ENCODE data around the gene KCNQ1. TPM values are rescaled to one million over a fixed set of nuclear protein-coding genes. Genes with fewer than 3 reads are reported as not detected.

Gene KCNQ1
- total RNA-seq, 1 experiment from 2014 or later: not detected

- BruUV-seq (replicated peaks): no TSS peak
- CTCF ChIA-PET: no interaction called here
- H3K9me2 ChIP-seq (ENCODE audit: insufficient read depth): no peaks in the 10 kb centered on the region
- H4K20me1 ChIP-seq (ENCODE audit: insufficient read depth): no peaks in the 10 kb centered on the region
- H3K27ac ChIP-seq: no peak overlapping the region
- POLR2A ChIA-PET (ENCODE audit: unreplicated experiment): interaction anchor here (0.6 kb wide), 1 partner anchor 15 kb away, joined by 3 read pairs; no protein-coding TSS in a partner anchor
- TF ChIP-seq EZH2 (IDR thresholded peaks at IDR 0.05; ENCODE audit: low read depth) (no peak), CTCF (conservative IDR thresholded peaks at IDR 0.05) (no peak)
- H3F3A ChIP-seq (ENCODE audit: insufficient read depth, low read depth): 0 out of 2 replicates have a peak, but pooled peaks cover 3% of the 10 kb centered on the region
- no peak for DNase-seq
- intact Hi-C loops (cut with micrococcal nuclease; ENCODE audit: unreplicated experiment): loop anchor here (5.0 kb wide), 1 partner anchor 59 kb away; the partner anchor contains the start of gene CDKN1C
- no peaks in the 10 kb centered on the region for H3K27me3 ChIP-seq (ENCODE audit: insufficient read depth, low read depth)
- H3K4me1 ChIP-seq (replicated peaks; ENCODE audit: insufficient read depth): peaks cover 19% of the 10 kb centered on the region
- no peaks in the 10 kb centered on the region for H3K79me2 ChIP-seq (ENCODE audit: low read depth)
- no peak overlapping the region for H3K4me2 ChIP-seq
- H2AFZ ChIP-seq: no peak overlapping the region
- 0 out of 2 replicates have a peak, but pooled peaks cover 3% of the 10 kb centered on the region for H3K9me3 ChIP-seq (ENCODE audit: insufficient read depth, low read depth)
- no peaks in the 10 kb centered on the region for H3K36me3 ChIP-seq (ENCODE audit: low read depth)
- no peak overlapping the region for H3K4me3 ChIP-seq
Measured at GRCh38 chr11:2828585-2829330, 383.9 kb downstream of the KCNQ1 start.

GRCh38 chr11:2830030-2830812, 385.4 kb downstream of the KCNQ1 start:
- H3K9me3 ChIP-seq (ENCODE audit: insufficient read depth, low read depth): 0 out of 2 replicates have a peak, but pooled peaks cover 3% of the 10 kb centered on the region
- ChIA-PET POLR2A (ENCODE audit: unreplicated experiment) (no interaction called here), CTCF (no interaction called here)
- no peaks in the 10 kb centered on the region for H3K36me3 ChIP-seq (ENCODE audit: low read depth)
- no peaks in the 10 kb centered on the region for H3K79me2 ChIP-seq (ENCODE audit: low read depth)
- intact Hi-C loops (cut with micrococcal nuclease; ENCODE audit: unreplicated experiment): no loop called here
- no peak for DNase-seq
- TF ChIP-seq CTCF (conservative IDR thresholded peaks at IDR 0.05) (no peak), EZH2 (IDR thresholded peaks at IDR 0.05; ENCODE audit: low read depth) (no peak)
- no peaks in the 10 kb centered on the region for H4K20me1 ChIP-seq (ENCODE audit: insufficient read depth)
- no peak overlapping the region for H3K27ac ChIP-seq
- H3K4me1 ChIP-seq (replicated peaks; ENCODE audit: insufficient read depth): peaks cover 14% of the 10 kb centered on the region
- BruUV-seq (replicated peaks): no TSS peak
- no peak overlapping the region for H3K4me3 ChIP-seq
- no peaks in the 10 kb centered on the region for H3K27me3 ChIP-seq (ENCODE audit: insufficient read depth, low read depth)
- H3K4me2 ChIP-seq: no peak overlapping the region
- H3F3A ChIP-seq (ENCODE audit: insufficient read depth, low read depth): 0 out of 2 replicates have a peak, but pooled peaks cover 3% of the 10 kb centered on the region
- H2AFZ ChIP-seq: no peak overlapping the region
- no peaks in the 10 kb centered on the region for H3K9me2 ChIP-seq (ENCODE audit: insufficient read depth)

GRCh38 chr11:2830886-2831285, 386.1 kb downstream of the KCNQ1 start:
- Histone ChIP-seq H3F3A (ENCODE audit: insufficient read depth, low read depth) (no peaks in the 10 kb centered on the region), H3K9me2 (ENCODE audit: insufficient read depth) (no peaks in the 10 kb centered on the region), H3K36me3 (ENCODE audit: low read depth) (no peaks in the 10 kb centered on the region), H3K4me1 (replicated peaks; ENCODE audit: insufficient read depth) (peaks cover 7% of the 10 kb centered on the region), H2AFZ (no peak overlapping the region), H3K9me3 (ENCODE audit: insufficient read depth, low read depth) (0 out of 2 replicates have a peak, but pooled peaks cover 3% of the 10 kb centered on the region), H4K20me1 (ENCODE audit: insufficient read depth) (no peaks in the 10 kb centered on the region), H3K4me2 (no peak overlapping the region), H3K27ac (no peak overlapping the region), H3K27me3 (ENCODE audit: insufficient read depth, low read depth) (no peaks in the 10 kb centered on the region), H3K79me2 (ENCODE audit: low read depth) (no peaks in the 10 kb centered on the region), H3K4me3 (no peak overlapping the region)
- intact Hi-C loops (cut with micrococcal nuclease; ENCODE audit: unreplicated experiment): no loop called here
- ChIA-PET POLR2A (ENCODE audit: unreplicated experiment) (no interaction called here), CTCF (no interaction called here)
- no peak for DNase-seq
- no peak for TF ChIP-seq CTCF (conservative IDR thresholded peaks at IDR 0.05)
- no TSS peak for BruUV-seq (replicated peaks)
